WTC11 (cell line): Measurements from ENCODE around the gene ZDHHC19. TPM values are rescaled to one million over a fixed set of nuclear protein-coding genes. Genes with fewer than 3 reads are reported as not detected.

Experiments used
- ATAC-seq: fragments of 200-7000 bp; cut with Tn5 transposase; 2 replicates; pipeline ENCODE4 v1.10.0; 2021; ENCODE audit warnings: mild to moderate bottlenecking, moderate library complexity
- CTCF ChIA-PET: fragments of 300-600 bp; sonication (Branson Sonifier 250); formaldehyde crosslinking; loops from one replicate; lab custom pipeline; 2021; ENCODE audit warnings: antibody characterized with exemption; lab: Charles Lee
- POLR2A ChIA-PET: fragments of 350-600 bp; sonication (Branson Sonifier 250); formaldehyde crosslinking; loops from one replicate; lab custom pipeline; 2021; ENCODE audit warnings: antibody characterized with exemption; lab: Charles Lee
- DNase-seq: peaks from one replicate; pipeline ENCODE4 v3.0.0; 2021; ENCODE audit warnings: low spot score
- H3K27ac Mint-ChIP-seq: 2 replicates; pipeline ENCODE4 v1.8.0; 2021; ENCODE audit warnings: mixed read lengths
- H3K27me3 Mint-ChIP-seq: 2 replicates; pipeline ENCODE4 v1.8.0; 2021; ENCODE audit warnings: low read depth, mild to moderate bottlenecking, moderate library complexity, mixed read lengths
- H3K36me3 Mint-ChIP-seq: 2 replicates; pipeline ENCODE4 v1.8.0; 2021; ENCODE audit warnings: mixed read lengths
- H3K4me1 Mint-ChIP-seq: 2 replicates; pipeline ENCODE4 v1.8.0; 2022; ENCODE audit warnings: mixed read lengths
- H3K4me3 Mint-ChIP-seq: 2 replicates; pipeline ENCODE4 v1.8.0; 2021; ENCODE audit warnings: mild to moderate bottlenecking, moderate library complexity, mixed read lengths
- H3K9me3 Mint-ChIP-seq: 2 replicates; pipeline ENCODE4 v1.8.0; 2021; ENCODE audit warnings: mixed read lengths
- ATF1 ChIP-seq: sonication (generic); formaldehyde crosslinking; IDR thresholded peaks from 2 replicates; pipeline ENCODE4 v1.8.1; 2023; ENCODE audit warnings: mild to moderate bottlenecking, moderate library complexity, missing genetic modification reagents
- CREM ChIP-seq: sonication (generic); formaldehyde crosslinking; IDR thresholded peaks from 2 replicates; pipeline ENCODE4 v1.8.1; 2022; ENCODE audit warnings: mild to moderate bottlenecking, missing genetic modification reagents, moderate library complexity
- JAZF1 ChIP-seq: fragments of 250-450 bp; sonication (Bioruptor Pico); IDR thresholded peaks from 2 replicates; pipeline ENCODE4 v1.9.0; 2021; ENCODE audit warnings: moderate library complexity, mild to moderate bottlenecking, inconsistent platforms
- MLX ChIP-seq: sonication (generic); formaldehyde crosslinking; IDR thresholded peaks from 2 replicates; pipeline ENCODE4 v1.8.1; 2023; ENCODE audit warnings: mild to moderate bottlenecking, missing genetic modification reagents, moderate library complexity
- NFE2L1 ChIP-seq: sonication (generic); formaldehyde crosslinking; IDR thresholded peaks from 2 replicates; pipeline ENCODE4 v1.8.1; 2023; ENCODE audit warnings: missing genetic modification reagents
- NR1H2 ChIP-seq: sonication (generic); formaldehyde crosslinking; IDR thresholded peaks from 2 replicates; pipeline ENCODE4 v1.9.0; 2021; ENCODE audit warnings: mild to moderate bottlenecking, moderate library complexity, missing genetic modification reagents
- NR3C1 ChIP-seq: sonication (generic); formaldehyde crosslinking; conservative IDR thresholded peaks from 2 replicates; pipeline ENCODE4 v1.8.1; 2023; ENCODE audit warnings: low read depth, mild to moderate bottlenecking, missing genetic modification reagents
- OVOL2 ChIP-seq: fragments of 250-450 bp; sonication (Bioruptor Pico); IDR thresholded peaks from 2 replicates; pipeline ENCODE4 v1.9.0; 2021; ENCODE audit warnings: mild to moderate bottlenecking, borderline replicate concordance
- RORB ChIP-seq: fragments of 250-450 bp; sonication (Bioruptor Pico); IDR thresholded peaks from 2 replicates; pipeline ENCODE4 v1.9.0; 2021; ENCODE audit warnings: mild to moderate bottlenecking
- SP1 ChIP-seq: sonication (generic); formaldehyde crosslinking; conservative IDR thresholded peaks from 2 replicates; pipeline ENCODE4 v1.8.1; 2022; ENCODE audit warnings: missing genetic modification reagents
- TCF7 ChIP-seq: sonication (generic); formaldehyde crosslinking; IDR thresholded peaks from 2 replicates; pipeline ENCODE4 v1.8.0; 2022; ENCODE audit warnings: mild to moderate bottlenecking, low read depth, missing genetic modification reagents, moderate library complexity
- TEAD1 ChIP-seq: sonication (generic); formaldehyde crosslinking; IDR thresholded peaks from 2 replicates; pipeline ENCODE4 v1.8.0; 2022; ENCODE audit warnings: mild to moderate bottlenecking, missing genetic modification reagents
- TEAD4 ChIP-seq: sonication (generic); formaldehyde crosslinking; IDR thresholded peaks from 2 replicates; pipeline ENCODE4 v1.8.0; 2022; ENCODE audit warnings: mild to moderate bottlenecking, missing genetic modification reagents
- TP53 ChIP-seq: sonication (generic); formaldehyde crosslinking; IDR thresholded peaks from 2 replicates; pipeline ENCODE4 v1.8.1; 2023; ENCODE audit warnings: mild to moderate bottlenecking, missing genetic modification reagents
- ZNF232 ChIP-seq: sonication (generic); formaldehyde crosslinking; IDR thresholded peaks from 2 replicates; pipeline ENCODE4 v1.8.0; 2022; ENCODE audit warnings: mild to moderate bottlenecking, missing genetic modification reagents
- ZNF416 ChIP-seq: fragments of 250-450 bp; sonication (Bioruptor Pico); IDR thresholded peaks from 2 replicates; pipeline ENCODE4 v1.9.0; 2021; ENCODE audit warnings: mild to moderate bottlenecking, inconsistent platforms
- total RNA-seq: library from RNA; stranded (reverse); gene quantifications from 3 replicates; pipeline ENCODE4 v1.2.3, GENCODE V29; 2021
- TF ChIP-seq, protein P1 (sequence below): sonication (generic); formaldehyde crosslinking; IDR thresholded peaks from 2 replicates; pipeline ENCODE4 v1.8.1; 2023; ENCODE audit warnings: mild to moderate bottlenecking, missing genetic modification reagents, moderate library complexity
- TF ChIP-seq, protein P2 (sequence below): fragments of 250-450 bp; sonication (Bioruptor Pico); IDR thresholded peaks from 2 replicates; pipeline ENCODE4 v1.9.0; 2021; ENCODE audit warnings: mild to moderate bottlenecking, borderline replicate concordance
- TF ChIP-seq, protein P3 (sequence below): sonication (generic); formaldehyde crosslinking; IDR thresholded peaks from 2 replicates; pipeline ENCODE4 v1.8.0; 2022; ENCODE audit warnings: mild to moderate bottlenecking, missing genetic modification reagents
- TF ChIP-seq, protein P4 (sequence below): sonication (generic); formaldehyde crosslinking; IDR thresholded peaks from 2 replicates; pipeline ENCODE4 v1.8.1; 2022; ENCODE audit warnings: mild to moderate bottlenecking, missing genetic modification reagents, moderate library complexity, borderline replicate concordance

Gene ZDHHC19
- total RNA-seq, 1 experiment from 2014 or later = 4.4 TPM

GRCh38 chr3:196189566-196190347, 21.4 kb downstream of the ZDHHC19 start (continued):
- no peak for TF ChIP-seq NR1H2 (CRISPR knock-in tag)

DNA sequence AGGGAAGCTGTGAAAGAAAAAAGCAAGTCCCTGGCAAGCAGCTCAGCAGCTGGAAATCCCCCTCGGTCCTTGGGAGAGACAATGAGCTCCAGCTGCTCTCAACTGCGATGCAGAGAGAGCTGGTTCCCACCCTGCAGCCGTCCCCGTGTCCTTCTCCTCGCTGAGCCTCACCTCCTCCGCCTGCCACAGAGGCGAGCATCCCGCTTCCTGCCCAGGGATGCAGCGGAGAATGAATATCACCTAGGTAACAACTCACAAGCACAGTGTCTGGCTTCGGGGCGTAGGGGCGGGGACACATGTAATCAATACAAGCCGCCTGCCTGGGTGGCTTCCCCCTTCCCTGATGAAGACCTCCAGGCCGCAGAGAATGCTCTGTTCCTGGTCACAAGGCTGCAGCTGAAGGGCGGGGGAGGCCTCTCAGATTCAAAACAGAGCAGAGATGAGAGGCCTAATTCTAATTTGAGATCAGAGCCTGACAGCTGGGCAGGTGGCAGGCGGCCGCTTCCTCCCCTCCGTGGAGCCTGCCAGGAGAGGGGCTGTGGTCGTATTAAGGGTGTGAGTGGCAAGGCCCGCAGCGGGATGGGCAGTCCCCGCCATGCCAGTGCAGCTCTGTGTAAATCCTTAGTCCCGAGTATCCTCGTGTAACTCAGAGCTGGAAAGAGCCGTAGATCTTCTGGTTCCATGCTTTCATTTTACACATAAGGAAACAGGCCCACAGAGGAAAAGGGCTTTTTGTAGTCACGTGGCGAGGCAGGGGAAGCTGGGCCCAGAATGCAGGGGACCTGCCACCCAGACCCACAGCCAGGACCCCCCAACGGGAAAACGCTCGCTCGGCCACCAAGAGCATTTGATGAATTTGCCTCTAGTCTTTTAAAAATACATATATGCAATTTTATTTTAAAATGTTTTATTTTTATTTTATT, 24.3 kb downstream of the ZDHHC19 start:
- Mint-ChIP-seq H3K4me3 (peak overlapping the region; percentile 34), H3K9me3 (no peaks in the 10 kb centered on the region), H3K27ac (peak overlapping the region; percentile 41), H3K36me3 (no peaks in the 10 kb centered on the region), H3K27me3 (no peaks in the 10 kb centered on the region), H3K4me1 (peaks cover 10% of the 10 kb centered on the region)
- CTCF ChIA-PET = interaction anchor here (0.5 to 3.2 kb wide), 10 partner anchors 9 to 336 kb away, joined by 3 to 26 read pairs (median 3); no protein-coding TSS in a partner anchor
- POLR2A ChIA-PET = interaction anchor here (0.5 kb wide), 1 partner anchor 172 kb away, joined by 3 read pairs; no protein-coding TSS in a partner anchor
- DNase-seq = peak; percentile 70
- peak; percentile 95 for ATAC-seq
- TF ChIP-seq TCF7 = no peak
- peak; percentile 27; the same call in 1 of the 2 replicates for TF ChIP-seq TEAD1 (CRISPR knock-in tag)
- 0 out of 2 replicates have a peak, but pooled peaks have one; percentile 28 for TF ChIP-seq ATF1 (CRISPR knock-in tag)
- no peak for TF ChIP-seq TEAD4 (CRISPR knock-in tag)
- no peak for TF ChIP-seq SP1 (CRISPR knock-in tag)
- TF ChIP-seq NR3C1 (CRISPR knock-in tag) = no peak
- TF ChIP-seq TP53 (CRISPR knock-in tag) = no peak
- no peak for TF ChIP-seq RORB (CRISPR knock-in tag)
- no peak for TF ChIP-seq OVOL2 (CRISPR knock-in tag)
- peak; percentile 84 for TF ChIP-seq ZNF232
- TF ChIP-seq MLX (CRISPR knock-in tag) = no peak
- TF ChIP-seq CREM (CRISPR knock-in tag) = 0 out of 2 replicates have a peak, but pooled peaks have one; percentile 17
- no peak for TF ChIP-seq NFE2L1 (CRISPR knock-in tag)
- TF ChIP-seq ZNF416 (CRISPR knock-in tag) = no peak
- TF ChIP-seq, protein P1, sequence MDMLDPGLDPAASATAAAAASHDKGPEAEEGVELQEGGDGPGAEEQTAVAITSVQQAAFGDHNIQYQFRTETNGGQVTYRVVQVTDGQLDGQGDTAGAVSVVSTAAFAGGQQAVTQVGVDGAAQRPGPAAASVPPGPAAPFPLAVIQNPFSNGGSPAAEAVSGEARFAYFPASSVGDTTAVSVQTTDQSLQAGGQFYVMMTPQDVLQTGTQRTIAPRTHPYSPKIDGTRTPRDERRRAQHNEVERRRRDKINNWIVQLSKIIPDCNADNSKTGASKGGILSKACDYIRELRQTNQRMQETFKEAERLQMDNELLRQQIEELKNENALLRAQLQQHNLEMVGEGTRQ = no peak
- TF ChIP-seq, protein P2, sequence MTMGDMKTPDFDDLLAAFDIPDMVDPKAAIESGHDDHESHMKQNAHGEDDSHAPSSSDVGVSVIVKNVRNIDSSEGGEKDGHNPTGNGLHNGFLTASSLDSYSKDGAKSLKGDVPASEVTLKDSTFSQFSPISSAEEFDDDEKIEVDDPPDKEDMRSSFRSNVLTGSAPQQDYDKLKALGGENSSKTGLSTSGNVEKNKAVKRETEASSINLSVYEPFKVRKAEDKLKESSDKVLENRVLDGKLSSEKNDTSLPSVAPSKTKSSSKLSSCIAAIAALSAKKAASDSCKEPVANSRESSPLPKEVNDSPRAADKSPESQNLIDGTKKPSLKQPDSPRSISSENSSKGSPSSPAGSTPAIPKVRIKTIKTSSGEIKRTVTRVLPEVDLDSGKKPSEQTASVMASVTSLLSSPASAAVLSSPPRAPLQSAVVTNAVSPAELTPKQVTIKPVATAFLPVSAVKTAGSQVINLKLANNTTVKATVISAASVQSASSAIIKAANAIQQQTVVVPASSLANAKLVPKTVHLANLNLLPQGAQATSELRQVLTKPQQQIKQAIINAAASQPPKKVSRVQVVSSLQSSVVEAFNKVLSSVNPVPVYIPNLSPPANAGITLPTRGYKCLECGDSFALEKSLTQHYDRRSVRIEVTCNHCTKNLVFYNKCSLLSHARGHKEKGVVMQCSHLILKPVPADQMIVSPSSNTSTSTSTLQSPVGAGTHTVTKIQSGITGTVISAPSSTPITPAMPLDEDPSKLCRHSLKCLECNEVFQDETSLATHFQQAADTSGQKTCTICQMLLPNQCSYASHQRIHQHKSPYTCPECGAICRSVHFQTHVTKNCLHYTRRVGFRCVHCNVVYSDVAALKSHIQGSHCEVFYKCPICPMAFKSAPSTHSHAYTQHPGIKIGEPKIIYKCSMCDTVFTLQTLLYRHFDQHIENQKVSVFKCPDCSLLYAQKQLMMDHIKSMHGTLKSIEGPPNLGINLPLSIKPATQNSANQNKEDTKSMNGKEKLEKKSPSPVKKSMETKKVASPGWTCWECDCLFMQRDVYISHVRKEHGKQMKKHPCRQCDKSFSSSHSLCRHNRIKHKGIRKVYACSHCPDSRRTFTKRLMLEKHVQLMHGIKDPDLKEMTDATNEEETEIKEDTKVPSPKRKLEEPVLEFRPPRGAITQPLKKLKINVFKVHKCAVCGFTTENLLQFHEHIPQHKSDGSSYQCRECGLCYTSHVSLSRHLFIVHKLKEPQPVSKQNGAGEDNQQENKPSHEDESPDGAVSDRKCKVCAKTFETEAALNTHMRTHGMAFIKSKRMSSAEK (CRISPR knock-in tag) = no peak
- TF ChIP-seq, protein P3, sequence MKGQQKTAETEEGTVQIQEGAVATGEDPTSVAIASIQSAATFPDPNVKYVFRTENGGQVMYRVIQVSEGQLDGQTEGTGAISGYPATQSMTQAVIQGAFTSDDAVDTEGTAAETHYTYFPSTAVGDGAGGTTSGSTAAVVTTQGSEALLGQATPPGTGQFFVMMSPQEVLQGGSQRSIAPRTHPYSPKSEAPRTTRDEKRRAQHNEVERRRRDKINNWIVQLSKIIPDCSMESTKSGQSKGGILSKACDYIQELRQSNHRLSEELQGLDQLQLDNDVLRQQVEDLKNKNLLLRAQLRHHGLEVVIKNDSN = 0 out of 2 replicates have a peak, but pooled peaks have one; percentile 22
- no peak for TF ChIP-seq JAZF1 (CRISPR knock-in tag)
- TF ChIP-seq, protein P4, sequence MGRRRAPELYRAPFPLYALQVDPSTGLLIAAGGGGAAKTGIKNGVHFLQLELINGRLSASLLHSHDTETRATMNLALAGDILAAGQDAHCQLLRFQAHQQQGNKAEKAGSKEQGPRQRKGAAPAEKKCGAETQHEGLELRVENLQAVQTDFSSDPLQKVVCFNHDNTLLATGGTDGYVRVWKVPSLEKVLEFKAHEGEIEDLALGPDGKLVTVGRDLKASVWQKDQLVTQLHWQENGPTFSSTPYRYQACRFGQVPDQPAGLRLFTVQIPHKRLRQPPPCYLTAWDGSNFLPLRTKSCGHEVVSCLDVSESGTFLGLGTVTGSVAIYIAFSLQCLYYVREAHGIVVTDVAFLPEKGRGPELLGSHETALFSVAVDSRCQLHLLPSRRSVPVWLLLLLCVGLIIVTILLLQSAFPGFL (CRISPR knock-in tag) = no peak
